GM04503 (cell line): ENCODE measurements around the gene CCDC107.
"Not testable (repeated sequence)": the region's sequence is repeated elsewhere in the genome, so short reads cannot be mapped to it uniquely, and the experiment has no call there.

Experiments used
- DNase-seq: peaks from one replicate; pipeline ENCODE4 v3.0.0-alpha.2; 2012; ENCODE audit warnings: low read depth

CCDC107 gene, protein sequence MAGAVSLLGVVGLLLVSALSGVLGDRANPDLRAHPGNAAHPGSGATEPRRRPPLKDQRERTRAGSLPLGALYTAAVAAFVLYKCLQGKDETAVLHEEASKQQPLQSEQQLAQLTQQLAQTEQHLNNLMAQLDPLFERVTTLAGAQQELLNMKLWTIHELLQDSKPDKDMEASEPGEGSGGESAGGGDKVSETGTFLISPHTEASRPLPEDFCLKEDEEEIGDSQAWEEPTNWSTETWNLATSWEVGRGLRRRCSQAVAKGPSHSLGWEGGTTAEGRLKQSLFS

DNA sequence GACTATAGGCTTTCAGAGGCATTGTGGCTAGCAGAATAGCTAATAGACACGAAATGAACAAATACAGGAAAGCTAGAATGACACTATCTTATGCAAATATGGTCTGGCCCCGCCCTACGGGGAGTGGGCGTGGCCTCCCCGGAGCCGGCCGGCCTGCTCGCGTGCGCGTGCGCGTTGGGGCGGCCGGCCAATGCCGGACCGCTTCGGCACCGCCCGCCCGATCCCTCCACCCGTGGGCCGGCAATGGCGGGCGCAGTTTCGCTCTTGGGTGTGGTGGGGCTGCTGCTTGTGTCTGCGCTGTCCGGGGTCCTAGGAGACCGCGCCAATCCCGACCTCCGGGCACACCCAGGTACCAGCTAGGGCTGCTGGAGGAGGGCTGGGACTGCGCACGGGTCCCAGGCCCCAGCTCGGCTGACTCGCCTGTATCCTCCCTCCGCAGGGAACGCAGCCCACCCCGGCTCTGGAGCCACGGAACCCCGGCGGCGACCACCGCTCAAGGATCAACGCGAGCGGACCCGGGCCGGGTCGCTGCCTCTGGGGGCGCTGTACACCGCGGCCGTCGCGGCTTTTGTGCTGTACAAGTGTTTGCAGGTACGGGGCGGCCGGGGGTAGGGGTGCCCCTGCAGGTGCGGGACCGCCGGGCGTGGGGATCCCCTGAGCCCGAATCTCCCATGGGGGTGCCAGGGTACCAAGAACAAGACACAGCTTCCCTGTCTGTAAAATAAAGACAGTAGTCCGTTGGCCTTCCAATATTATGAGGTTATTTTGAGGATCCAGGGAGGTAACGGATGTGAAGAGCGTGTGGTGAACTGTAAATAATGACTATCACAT lies at the start of gene CCDC107:
CCDC107 (plus strand) TSS at position 156 of the 831 bp plus-strand sequence; CDS start at position 244, 88 bp downstream.
- no peak for DNase-seq

DNA sequence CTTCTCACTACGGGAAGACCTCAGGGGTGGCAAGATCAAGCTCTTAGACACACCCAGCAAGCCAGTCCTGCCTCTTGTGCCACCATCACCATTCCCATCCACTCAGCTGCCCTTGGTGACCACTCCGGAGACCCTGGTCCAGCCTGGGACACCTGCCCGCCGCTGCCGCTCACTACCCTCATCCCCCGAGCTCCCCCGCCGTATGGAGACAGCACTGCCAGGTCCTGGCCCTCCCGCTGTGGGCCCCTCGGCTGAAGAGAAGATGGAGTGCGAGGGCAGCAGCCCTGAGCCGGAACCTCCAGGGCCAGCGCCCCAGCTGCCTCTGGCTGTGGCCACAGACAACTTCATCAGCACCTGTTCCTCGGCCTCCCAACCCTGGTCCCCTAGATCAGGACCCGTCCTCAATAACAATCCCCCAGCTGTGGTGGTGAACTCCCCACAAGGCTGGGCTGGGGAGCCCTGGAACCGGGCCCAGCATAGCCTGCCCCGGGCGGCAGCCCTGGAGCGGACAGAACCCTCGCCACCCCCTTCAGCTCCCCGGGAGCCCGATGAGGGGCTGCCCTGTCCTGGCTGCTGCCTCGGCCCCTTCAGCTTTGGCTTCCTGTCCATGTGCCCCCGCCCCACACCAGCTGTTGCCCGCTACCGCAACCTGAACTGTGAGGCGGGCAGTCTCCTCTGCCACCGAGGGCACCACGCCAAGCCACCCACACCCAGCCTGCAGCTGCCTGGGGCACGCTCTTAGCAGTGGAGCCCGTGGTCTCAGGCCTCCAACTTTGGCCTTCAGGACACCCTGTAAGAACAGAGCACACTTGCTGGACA lies 48.9 kb upstream of the CCDC107 start:
- DNase-seq: no peak

DNA sequence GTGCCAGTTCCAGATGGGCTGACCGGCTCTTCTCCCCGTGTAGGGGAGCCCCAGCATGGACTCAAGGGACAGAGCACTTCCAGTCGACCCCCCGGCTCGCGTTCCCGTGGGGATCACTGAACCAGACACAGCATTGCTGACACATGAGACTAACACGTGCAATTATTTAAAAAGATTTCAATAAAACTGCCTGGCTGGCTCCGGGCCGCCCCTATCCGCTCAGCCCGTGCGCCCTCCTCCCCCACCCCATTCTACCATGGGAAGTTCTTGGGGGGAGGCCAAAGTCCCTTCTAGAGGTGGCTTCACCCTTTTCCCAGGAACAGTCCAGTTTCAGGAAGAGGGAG lies 48.3 kb upstream of the CCDC107 start:
- DNase-seq: no peak

DNA sequence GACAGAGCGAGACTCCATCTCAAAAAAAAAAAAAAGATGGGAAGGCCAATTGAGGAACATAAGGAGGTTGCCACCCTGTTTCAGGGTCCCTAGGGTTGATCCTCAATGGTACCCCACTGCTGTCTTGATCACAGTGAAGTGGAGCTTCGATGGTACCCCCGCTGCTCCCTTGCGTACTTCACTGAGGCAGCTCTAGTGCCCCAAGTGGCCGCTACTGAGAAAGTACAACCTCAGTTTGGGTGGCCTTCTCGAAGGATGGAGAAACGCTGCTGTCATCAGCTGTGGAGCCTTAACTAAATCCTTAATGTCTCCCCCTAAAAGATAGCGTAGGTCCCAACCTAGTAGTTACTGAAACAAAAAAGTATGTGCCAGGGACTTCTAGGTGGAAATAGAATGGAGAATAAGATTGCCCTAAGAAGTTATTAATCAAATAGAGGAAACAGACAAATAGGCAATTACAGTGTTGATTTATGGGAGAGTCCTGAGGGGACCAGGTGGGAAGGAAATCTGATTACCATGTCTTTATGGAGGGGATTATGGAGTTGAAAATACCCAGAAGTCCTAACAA lies 46.8 kb upstream of the CCDC107 start:
- DNase-seq: no peak

DNA sequence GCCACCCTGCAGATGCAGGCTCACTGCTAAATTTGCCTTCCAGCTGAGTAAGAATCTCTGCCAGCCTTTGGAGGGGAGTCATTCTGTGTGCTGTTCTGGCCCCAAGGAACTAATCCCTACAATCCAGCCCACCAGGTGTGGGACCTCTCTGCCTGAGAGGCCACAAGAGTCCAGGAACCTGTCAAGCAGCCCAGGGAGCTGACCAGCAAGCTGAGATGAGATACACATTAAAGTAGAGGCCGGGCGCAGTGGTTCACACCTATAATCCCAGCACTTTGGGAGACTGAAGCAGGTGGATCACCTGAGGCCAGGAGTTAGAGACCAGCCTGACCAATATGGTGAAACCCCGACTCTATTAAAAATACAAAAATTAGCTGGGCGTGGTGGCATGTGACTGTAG lies 46.0 kb upstream of the CCDC107 start:
- not testable (repeated sequence) for DNase-seq

DNA sequence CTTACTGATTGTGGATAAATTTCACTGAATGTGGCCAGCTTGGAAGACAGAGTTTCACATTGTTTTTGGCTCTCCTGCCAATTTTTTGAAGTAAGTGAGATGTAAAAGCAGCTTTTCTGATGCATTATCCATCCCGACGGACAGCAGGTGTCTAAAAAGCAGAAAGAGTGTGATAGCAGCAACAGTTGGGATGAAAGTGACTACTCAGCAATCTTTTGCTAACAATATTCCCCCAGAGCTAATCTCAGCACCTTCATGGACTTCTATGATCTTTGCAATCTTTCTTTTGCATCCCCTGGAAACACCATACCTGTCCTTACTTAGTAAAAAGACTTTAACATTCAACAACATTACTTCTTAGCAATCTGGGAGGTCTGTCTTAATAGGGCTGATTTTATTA lies 45.2 kb upstream of the CCDC107 start:
- no peak for DNase-seq

DNA sequence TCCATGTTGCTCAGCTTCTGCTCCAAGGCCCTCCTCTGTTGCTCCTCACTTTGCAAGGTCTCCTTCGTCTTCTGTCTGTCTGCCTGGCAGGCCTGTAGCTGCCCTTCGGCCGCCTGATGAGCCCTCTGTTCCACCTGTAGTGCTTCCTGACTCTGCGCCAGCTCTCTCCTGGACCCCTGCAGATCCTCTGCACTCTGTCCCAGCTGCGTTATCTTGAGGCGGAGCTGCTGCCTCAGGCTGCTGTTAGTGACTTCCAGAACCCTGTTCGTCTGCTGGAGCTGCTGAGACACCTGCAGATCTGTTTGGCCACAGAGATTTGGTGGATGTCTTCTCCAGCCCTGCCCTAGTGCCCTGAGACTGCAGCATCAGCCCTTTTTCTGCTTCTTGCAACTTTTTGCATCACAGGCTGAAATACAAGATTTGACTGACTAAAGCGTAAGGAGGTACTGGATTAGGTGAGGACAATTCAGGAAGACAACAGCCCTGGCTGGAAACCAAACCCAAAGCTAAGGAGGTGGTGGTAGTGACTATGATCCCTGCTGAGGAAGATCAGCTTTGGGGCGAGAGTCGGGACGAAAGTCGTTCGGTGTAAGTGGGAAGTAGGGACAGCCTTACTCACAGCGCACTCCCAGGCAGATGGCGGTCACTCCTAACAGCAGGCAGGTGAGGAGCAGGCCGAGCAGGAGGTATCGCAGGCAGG lies 42.0 kb upstream of the CCDC107 start:
- DNase-seq: no peak

DNA sequence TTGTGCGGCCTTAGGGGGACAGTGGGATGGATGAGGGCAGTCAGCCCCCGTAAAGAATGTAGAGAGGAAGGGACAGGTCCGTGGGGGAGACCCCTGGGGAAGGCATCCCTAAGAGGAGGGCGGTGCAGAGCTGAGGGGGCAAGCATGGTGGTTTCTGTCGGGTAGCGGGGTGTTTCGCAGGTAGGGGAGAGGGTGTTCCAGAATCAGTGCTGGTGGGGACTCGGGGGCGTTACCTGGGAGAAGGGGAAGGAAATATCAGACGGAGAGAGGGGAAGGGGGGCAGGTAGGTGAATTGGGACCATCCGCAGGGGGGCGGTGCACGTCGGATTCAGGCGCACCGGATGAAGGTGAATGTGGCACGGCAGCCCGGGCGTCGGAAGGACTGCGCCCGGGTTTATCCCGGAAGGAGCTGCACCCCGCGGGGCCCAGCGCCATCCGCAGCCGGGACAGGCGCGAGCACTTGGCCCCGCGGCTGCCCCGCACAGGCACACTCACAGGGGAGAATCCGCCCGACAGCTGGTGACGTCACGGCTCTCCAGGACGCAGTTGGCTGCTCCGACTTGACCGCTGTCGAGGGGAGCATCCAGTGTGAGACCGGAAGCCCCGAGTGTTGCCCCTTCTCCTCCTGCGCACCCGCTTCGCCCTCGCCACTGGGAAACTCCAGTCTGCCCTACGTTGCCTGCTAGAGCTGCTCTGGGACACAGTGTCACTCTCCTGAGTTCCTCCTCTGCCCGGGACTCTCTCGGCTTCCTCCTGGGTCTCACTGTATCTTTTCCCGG lies 41.2 kb upstream of the CCDC107 start:
- DNase-seq: no peak

DNA sequence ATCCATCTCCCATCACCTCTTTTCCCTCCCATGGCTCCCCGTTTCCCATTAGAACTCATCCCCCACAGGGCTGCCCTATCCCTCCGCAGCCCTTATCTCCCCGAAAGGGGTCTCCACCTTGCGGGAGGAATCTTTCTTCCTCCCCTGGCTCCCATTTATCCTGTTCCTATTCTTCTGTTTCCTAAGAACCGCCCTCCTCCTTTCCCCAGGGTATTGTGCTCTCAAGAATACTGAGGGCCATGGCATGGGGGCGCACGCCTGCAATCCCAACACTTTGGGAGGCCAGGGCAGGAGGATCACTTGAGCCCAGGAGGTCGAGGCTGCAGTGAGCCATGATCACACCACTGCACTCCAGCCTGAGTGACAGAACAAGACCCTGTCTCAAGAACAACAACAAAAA lies 40.5 kb upstream of the CCDC107 start:
- no peak for DNase-seq

DNA sequence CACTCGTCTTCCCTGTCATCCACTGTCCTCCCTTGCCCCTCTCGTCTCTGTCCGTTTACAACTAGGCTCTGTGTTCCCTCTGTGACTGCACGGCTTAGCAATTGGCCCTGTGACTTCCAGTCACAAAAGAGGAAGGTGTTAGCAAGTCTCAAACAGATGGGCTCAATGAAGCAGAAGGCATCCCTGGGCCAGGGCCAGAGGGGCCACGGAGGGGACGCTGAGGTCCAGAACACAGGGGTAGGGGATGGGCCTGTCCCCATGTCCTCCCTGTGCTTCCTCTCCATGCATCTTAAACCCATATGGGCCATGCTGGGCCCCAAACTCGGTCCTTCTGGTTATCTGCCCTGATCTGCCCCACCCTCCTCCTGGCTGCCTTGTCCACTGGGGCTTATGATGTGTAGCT lies 39.8 kb upstream of the CCDC107 start, which contains the start of gene CD72:
CD72 (minus strand) TSS at position 89 of the 403 bp plus-strand sequence. CDS start 110 bp downstream, outside the sequence.
- DNase-seq: no peak

DNA sequence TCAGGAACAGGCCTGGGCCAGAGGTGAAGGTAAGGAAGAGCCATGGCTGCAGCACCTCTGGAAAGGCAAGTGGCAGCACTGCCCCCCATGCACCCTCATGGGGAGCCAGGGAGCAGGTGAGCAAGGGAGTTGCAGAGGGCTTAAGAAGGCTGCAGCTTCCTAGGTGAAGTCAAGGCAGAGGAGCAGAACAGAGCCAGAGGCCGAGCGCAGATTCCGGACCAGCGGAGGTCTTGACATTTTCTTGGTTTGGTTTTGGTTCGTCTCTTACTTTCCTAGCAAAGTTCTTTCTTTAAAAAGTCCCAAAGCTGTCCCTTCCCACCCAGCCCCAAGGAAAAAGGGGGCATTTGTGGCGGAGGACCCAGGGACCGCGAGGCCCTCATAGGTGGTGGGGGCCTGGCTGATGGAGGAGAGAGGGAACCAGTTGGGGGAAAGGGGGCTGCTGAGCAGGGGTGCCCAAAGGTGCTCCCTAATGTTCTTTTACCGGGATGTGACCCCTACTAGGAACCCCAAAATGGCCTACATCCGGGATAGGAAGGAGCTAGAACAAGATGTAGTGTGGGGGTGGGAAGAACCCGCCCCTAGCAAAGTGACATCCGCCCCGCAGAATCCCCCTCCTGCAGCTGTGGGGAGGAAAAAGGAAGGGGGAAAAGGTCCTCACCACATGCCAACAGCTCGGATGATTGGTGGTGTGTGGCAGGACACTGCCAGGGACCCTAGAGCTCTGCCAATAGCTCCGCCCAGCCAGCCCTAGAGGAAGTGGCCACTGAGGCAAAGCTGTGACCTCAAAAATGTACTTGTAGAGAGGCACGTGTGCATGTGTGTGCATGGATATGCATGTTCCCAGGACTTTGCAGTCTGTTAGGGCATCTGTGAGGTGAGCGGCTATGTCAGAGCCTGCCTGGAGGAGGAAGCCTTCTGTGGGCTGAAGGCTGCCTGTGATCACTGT lies 39.0 kb upstream of the CCDC107 start:
- no peak for DNase-seq

DNA sequence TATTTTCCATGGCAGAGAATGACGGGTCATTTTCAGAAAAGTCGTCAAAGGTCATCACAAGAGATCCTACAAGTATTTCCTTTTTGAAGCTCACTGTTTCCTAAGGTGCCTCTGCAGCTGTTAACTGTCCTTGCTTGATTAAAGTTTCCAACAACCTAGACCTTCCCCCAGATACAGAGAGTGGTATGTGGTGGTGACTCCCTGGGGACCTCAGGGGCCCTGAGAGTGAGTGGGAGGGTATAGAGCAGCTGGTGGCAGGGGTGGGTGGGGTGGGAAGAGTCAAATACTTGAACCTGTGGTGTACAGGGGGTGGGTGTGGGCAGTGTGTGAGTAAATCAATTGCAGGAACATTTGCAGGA lies 38.3 kb upstream of the CCDC107 start:
- DNase-seq: no peak

DNA sequence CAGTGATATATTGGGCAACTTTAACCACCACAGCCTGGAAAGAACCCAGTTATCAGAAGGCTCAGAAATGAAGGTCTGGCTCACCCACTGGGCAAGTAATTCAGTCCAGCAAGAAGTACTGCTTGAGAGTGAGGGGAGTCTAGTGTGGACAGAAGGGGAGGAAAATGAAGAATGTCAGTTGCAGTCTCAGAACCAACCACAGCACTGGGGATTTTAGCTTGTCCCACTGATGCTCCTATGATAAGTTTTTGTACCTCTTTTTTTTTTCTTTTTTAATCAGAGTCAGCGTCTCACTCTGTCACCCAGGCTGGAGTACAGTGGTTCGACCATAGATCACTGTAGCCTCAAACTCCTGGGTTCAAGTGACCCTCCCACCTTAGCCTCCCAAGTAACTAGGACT lies 30.5 kb upstream of the CCDC107 start:
- DNase-seq: no peak

DNA sequence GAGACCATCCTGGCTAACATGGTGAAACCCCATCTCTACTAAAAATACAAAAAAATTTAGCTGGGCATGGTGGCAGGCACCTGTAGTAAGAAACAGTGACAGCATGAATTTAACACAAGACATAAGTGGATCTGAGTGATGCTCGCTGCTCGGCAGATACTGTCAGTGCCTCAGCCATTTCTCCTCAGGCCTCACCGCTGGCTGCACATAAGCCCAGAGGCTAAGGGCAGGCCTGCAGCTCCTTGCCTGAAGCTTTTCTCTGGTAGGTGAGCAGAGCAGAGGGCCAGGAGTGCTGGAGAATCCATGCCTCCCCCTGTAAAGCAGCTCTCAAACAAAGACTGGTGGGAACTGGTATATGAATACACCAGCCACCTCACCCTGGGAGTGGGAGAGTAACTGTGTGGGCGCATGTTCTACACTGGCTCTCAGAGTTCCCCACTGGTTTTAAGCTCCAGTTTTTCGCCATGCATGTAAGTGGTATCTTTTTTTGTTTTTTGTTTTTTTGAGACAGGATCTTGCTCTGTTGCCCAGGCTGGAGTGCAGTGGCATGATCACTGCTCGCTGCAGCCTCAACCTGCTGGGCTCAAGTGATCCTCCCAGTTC lies 29.6 kb upstream of the CCDC107 start:
- no peak for DNase-seq

DNA sequence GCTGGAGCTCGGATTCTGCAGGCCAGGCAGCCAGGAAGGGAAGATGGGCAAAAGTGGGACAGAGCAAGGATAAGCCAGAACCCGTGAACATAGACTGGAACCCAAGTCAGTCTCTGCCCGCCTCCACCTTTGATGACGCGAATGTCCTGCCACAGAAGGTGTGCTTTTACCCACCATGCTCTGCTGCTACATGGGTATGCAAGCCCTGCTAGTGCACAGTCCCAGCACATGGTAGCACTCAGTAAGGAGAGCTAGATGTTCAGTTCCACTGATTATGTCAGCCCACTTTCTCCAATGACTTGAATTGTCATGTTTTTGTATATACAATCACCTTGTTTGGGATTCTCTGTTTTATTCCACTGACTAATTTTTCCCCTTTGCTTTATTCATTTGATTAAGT lies 28.5 kb upstream of the CCDC107 start:
- DNase-seq: no peak

DNA sequence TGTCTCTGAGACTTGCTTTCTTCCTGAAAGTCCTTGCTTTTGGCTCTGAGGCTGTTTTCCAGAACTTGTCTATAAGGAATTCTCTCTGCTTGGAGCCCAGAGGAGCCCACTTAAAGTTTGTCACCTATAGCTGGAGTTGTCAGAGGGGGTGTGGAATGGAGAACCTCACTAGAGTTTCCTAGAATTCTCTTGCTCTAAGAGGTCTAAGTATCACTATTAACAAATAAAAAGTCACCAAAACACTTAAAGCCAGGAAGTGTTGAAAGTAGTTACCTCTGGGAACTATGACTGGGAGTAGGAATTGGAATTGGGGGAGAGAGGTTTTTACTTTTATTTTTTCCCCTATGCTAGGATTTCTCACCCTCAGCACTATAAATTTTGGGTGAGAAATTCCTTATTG lies 22.4 kb upstream of the CCDC107 start:
- no peak for DNase-seq

DNA sequence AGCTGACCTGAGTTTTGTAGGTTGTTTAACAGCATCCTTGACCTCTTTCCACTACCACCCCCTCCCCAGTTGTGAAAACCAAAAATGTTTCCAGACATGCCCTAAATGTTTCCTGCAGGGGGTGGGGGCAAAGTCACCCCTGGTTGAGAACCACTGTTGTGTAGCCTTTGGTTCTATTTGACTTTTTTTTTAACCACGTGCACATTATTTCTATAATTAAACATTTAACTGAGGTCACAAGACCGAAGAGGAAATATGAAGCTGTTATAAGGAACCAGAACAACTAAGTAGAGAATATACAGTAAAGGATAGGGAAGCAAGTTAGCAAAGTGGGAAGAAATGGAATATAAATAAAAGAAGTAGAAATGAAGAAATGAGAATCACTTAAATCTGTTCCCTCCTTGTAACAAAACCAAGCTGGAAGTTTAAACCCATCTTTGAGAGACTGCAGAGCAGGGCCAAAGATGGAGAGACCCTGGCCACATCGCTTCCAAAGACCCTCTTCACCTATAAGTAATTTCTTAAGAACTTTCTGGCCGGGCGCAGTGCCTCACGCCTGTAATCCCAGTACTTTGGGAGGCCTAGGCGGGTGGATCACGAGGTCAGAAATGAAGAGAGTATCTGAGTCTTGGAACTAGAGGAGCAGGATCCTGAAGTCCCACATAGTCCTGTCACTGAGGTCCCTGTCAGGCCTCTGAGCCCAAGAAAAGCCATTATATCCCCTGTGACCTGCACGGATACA lies 21.8 kb upstream of the CCDC107 start:
- DNase-seq: no peak

DNA sequence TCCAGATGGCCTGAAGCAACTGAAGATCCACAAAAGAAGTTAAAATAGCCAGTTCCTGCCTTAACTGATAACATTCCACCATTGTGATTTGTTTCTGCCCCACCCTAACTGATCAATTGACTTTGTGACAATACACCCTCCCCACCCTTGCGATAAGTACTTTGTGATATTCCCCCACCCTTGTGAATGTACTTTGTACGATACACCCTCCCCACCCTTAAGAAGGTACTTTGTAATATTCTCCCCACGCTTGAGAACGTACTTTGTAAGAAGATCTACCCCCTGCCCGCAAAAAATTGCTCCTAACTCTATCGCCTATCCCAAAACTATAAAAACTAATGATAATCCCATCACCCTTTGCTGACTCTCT lies 21.2 kb upstream of the CCDC107 start:
- not testable (repeated sequence) for DNase-seq
